ENCODE results near the gene AFAP1L2.
"Not testable (repeated sequence)": the region's sequence is repeated elsewhere in the genome, so short reads cannot be mapped to it uniquely, and the experiment has no call there.

The AFAP1L2 gene

GRCh38 chr10:114356751-114357514, 47.4 kb downstream of the AFAP1L2 start:
- no peak for FAIRE-seq

DNA sequence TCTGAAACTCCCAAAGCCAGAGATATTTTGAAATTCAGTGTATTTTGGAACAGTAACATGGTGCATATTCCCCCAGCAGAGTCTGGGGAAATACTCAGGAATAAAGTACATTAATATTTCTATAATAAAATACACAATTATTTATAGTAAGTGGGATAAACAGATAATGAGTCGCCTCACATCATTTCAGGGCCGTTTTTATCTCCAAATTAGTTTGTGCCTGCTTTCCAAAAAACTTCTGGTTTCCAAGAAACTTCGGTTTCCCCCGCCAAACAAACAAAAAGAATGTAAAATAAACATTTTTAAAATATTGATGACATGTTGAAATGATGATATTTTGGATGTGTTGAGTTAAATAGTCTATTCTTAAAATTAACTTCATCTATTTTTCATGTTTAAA, 48.2 kb downstream of the AFAP1L2 start:
- FAIRE-seq, result no peak

DNA sequence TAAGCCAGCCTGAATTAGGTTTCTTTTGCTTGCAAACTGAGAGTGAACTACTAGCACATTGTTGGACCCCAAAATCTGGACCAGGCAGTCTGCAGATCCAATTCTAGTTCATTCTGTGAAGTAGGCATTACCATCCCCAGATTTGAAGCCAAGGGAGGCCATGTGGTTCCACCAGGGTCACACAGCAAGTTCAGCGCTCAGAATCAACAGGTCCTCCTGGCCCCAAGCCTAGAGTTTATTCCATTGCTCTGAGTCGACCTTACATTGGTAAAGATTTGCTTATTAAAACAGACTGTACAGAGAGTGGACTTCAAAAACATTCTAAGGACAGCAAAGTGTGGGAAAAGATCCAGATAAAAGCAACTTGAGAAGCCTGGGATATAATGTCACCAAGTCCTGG, 50.9 kb downstream of the AFAP1L2 start:
- no peak for FAIRE-seq

GRCh38 chr10:114352653-114353298, 51.5 kb downstream of the AFAP1L2 start:
- no peak for FAIRE-seq

DNA sequence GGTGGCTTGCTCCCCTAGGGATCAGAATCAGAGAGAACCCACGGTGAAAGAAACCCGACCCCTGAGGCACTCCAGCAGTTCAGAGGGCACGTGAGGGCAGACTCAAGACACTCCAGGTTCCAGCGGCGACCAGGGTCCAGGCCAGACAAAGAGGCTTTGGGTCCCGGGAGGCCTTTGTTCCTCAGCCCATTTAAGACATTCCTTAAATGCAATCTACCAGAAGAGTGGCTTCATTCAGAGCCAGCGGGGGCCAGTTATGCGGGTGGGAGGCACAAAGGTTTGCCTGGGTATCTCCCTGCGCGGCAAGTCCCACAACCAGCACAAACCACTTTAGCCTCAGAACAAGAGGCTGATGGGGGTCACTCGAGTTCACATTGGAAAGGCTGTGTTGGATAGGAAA, 53.6 kb downstream of the AFAP1L2 start:
- FAIRE-seq, result no peak

- no peak for FAIRE-seq
Measured at GRCh38 chr10:114349522-114350215, 54.6 kb downstream of the AFAP1L2 start.

DNA sequence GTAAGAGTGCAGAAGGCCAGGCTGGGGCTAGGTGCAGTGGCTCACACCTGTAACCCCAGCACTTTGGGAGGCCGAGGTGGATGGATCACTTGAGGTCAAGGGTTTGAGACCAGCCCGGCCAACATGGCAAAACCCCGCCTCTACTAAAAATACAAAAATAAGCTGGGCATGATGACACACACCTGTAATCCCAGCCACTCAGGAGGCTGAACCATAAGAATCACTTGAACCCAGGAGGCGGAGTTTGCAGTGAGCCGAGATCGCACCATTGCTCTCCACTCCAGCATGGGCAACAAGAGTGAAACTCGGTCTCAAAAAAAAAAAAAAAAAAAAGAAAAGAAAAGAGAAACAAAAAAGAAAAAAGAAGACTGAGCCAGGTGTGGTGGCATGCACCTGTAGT, 55.2 kb downstream of the AFAP1L2 start:
- FAIRE-seq, result not testable (repeated sequence)

DNA sequence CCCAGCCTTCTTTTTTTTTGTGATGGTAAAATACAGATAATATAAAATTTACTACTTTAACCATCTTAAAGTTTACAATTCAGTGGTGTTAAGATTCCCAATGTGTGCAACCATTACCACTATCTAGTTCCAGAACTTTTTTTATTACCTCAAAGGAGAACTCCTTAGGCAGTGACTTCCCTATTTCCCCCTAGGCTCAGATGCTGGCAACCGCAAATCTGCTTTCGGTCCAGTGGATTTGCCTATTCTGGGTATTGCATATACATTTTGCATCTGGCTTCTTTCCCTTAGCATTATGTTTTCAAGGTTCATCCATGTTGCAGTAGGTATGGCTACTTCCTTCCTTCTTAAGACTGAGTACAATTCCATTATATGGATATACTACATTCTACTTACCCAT, 56.5 kb downstream of the AFAP1L2 start:
- FAIRE-seq, result no peak

- no peak for FAIRE-seq
Measured at GRCh38 chr10:114347241-114347640, 57.1 kb downstream of the AFAP1L2 start.

DNA sequence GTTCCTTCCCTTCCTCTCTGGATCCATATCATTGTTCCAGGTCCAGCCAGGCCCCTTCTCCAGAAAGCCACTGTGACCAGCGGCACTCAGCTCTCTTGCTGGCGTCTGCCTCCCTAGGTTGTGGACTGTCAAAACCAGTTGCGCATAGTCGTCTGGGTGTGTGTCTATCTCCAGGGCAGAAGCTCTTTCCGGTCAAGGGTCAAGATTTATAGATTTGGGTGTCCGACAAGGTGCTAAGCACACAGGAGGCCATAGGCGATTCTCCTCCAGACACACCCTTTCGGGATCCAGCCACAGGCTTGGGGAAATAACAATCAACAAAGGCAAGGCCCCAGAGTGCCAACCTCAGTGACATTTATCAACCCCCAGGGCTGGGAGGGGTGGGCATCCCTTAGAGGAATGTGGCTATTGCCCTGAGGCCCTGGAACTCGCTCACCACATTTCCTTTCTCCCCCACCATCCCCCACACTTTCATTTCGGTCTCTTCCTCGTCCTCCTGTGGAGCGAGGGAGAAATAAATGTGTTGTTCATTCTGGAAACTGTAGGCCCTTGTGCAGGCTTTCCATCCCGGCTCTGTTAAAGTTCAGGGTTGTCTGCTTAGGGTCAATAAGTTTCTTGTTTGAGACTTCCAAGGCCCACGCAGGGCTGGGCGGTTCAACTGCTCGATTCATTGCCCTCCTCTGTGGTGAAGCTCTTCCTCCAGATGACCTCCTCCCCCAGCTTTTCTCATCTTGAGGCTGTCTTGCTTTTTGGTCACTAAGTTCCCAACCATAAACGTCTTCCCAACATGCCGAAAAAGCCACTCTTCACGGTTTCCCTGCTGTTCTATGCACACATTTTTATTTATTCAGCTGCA, 57.9 kb downstream of the AFAP1L2 start:
- FAIRE-seq, result no peak

- FAIRE-seq, result no peak
Measured at GRCh38 chr10:114345701-114346100, 58.6 kb downstream of the AFAP1L2 start.

GRCh38 chr10:114343623-114344505, 60.4 kb downstream of the AFAP1L2 start:
- no peak for FAIRE-seq

GRCh38 chr10:114342976-114343375, 61.3 kb downstream of the AFAP1L2 start:
- no peak for FAIRE-seq

DNA sequence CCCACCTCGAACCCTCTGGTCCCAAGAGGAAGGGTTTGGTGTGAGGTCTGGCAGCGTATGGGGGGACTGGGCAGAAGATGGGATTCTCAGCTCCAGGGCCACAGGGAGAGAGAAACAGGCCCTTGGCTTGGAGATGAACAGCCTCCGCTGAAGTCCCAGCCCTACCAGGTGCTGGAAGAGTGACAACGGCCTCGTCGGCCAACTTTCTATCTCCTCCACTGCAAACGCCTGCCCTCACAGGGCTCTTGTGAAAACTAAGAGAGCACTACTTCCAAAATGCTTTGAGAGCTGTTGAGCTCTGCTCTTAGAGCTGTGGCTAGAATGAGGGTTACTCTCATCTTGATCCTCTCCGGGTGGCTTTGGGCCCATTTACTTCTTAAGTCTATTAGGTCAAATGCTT, 63.5 kb downstream of the AFAP1L2 start:
- FAIRE-seq, result no peak

- no peak for FAIRE-seq
Measured at GRCh38 chr10:114337510-114338462, 66.5 kb downstream of the AFAP1L2 start.

- FAIRE-seq, result no peak
Measured at GRCh38 chr10:114336823-114337509, 67.3 kb downstream of the AFAP1L2 start.

DNA sequence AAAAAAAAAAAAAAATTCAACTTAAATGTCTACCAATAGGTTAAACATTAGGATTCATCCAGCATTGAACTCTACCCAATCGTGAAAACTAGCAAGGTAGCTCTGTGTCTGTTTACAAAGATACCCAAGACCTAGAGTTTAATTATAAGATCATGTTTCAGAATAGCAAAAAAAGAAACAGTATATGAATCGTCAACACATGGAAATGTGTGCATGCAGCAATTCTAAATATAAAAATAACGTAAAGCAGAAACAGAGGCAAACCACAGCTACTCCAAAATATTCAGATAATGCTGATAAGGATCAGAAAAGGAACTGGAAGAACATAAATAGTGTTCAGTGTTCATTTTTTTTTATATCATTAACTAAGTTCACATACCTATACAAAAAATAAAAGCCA, 68.7 kb downstream of the AFAP1L2 start:
- FAIRE-seq, result no peak

DNA sequence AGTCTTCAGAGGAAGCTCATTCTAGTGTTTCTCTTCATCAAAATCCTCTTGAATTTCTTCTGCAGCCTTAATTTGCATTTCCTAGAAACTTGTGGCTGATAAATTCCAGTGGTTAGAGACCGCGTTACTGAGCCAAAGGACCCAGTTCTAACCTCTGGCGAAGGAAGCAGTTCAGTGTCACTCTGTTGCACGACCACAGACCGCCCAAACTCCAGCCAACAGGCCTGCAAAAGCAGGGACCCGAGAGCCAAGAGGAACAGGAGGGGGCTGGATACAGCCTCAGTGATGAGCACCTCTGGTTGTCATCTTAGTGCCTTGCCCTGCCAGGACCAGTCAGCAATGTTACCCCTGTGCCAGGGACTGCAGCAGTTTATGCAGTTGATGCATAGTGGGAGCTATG, 70.0 kb downstream of the AFAP1L2 start:
- no peak for FAIRE-seq

GRCh38 chr10:114333441-114333840, 70.9 kb downstream of the AFAP1L2 start:
- not testable (repeated sequence) for FAIRE-seq
